HL-60 (cell line): Measurements from ENCODE around the gene AP4S1.
"Not testable (repeated sequence)": the region's sequence is repeated elsewhere in the genome, so short reads cannot be mapped to it uniquely, and the experiment has no call there.

Experiments used
- DNase-seq, 2 experiments: peaks; one replicate each; pipeline ENCODE4 v3.0.0-alpha.2; 2010 to 2020; ENCODE audit warnings: low read depth in 1 of 2, low spot score in 1 of 2
- H3K27ac ChIP-seq: fragments of 250-450 bp; sonication (Bioruptor Pico); replicated peaks from 2 replicates; pipeline ENCODE4 v1.5.1; 2020; ENCODE audit warnings: mild to moderate bottlenecking, moderate library complexity
- H3K27me3 ChIP-seq: fragments of 250-450 bp; sonication (Bioruptor Pico); 2 replicates; pipeline ENCODE4 v1.5.1; 2021; ENCODE audit warnings: mild to moderate bottlenecking, moderate library complexity; ENCODE audit not compliant: insufficient read depth, poor library complexity, severe bottlenecking
- H3K4me3 ChIP-seq: replicated peaks from 2 replicates; pipeline ENCODE4 v1.5.1; 2011; ENCODE audit warnings: mild to moderate bottlenecking, control low read depth, low read length; ENCODE audit not compliant: insufficient read depth
- GABPA ChIP-seq: IDR thresholded peaks from 2 replicates; pipeline ENCODE4 v1.6.1; 2012; ENCODE audit warnings: low read depth
- POLR2AphosphoS5 ChIP-seq: IDR thresholded peaks from 2 replicates; pipeline ENCODE4 v1.6.1; 2012; ENCODE audit warnings: low read depth
- SPI1 ChIP-seq: IDR thresholded peaks from 2 replicates; pipeline ENCODE4 v1.6.1; 2012; ENCODE audit warnings: low read depth, mild to moderate bottlenecking, borderline replicate concordance
- TF ChIP-seq, protein P1 (sequence below): IDR thresholded peaks from 2 replicates; pipeline ENCODE4 v1.6.1; 2012; ENCODE audit warnings: low read depth; ENCODE audit not compliant: insufficient replicate concordance
- TF ChIP-seq, protein P2 (sequence below): IDR thresholded peaks from one replicate; pipeline ENCODE4 v1.5.1; 2011; ENCODE audit warnings: low read length, control low read depth, inconsistent platforms; ENCODE audit not compliant: insufficient read depth

AP4S1 gene

DNA sequence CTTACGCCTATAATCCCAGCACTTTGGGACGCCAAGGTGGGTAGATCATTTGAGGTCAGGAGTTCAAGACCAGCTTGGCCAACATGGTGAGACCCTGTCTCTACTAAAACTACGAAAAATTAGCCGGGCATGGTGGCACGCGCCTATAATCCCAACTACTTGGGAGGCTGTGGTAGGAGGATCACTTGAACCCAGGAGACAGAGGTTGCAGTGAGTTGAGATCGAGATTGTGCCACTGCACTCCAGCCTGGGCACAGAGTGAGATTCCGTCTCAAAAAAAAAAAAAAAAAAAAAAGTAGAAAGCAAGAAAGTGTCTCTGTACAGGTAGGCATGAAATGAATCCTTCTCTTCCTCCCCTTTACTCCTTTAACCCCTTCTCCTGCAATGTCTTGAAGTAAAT is 70.4 kb downstream of the AP4S1 start:
- not testable (repeated sequence) for H3K27me3 ChIP-seq, H3K4me3 ChIP-seq, DNase-seq, H3K27ac ChIP-seq

DNA sequence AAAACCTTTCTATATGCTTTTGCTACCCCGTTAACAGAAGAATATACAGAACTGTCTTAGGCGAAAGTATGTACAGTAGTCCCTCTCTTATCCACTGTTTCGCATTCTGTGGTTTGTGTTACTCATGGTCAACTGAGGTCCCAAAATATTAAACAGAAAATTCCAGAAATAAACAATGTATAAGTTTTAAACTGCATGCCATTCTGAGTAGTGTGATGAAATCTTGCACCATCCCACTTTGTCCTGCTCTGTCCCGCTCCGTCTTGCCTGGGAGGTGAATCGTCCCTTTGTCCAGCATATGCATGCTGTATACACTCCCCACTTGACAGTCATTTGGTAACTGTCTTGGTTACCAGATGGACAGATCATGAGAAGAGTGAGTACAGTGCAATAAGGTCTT is 70.8 kb downstream of the AP4S1 start:
- TF ChIP-seq, protein P1, sequence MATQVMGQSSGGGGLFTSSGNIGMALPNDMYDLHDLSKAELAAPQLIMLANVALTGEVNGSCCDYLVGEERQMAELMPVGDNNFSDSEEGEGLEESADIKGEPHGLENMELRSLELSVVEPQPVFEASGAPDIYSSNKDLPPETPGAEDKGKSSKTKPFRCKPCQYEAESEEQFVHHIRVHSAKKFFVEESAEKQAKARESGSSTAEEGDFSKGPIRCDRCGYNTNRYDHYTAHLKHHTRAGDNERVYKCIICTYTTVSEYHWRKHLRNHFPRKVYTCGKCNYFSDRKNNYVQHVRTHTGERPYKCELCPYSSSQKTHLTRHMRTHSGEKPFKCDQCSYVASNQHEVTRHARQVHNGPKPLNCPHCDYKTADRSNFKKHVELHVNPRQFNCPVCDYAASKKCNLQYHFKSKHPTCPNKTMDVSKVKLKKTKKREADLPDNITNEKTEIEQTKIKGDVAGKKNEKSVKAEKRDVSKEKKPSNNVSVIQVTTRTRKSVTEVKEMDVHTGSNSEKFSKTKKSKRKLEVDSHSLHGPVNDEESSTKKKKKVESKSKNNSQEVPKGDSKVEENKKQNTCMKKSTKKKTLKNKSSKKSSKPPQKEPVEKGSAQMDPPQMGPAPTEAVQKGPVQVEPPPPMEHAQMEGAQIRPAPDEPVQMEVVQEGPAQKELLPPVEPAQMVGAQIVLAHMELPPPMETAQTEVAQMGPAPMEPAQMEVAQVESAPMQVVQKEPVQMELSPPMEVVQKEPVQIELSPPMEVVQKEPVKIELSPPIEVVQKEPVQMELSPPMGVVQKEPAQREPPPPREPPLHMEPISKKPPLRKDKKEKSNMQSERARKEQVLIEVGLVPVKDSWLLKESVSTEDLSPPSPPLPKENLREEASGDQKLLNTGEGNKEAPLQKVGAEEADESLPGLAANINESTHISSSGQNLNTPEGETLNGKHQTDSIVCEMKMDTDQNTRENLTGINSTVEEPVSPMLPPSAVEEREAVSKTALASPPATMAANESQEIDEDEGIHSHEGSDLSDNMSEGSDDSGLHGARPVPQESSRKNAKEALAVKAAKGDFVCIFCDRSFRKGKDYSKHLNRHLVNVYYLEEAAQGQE, result no peak
- TF ChIP-seq, protein P2, sequence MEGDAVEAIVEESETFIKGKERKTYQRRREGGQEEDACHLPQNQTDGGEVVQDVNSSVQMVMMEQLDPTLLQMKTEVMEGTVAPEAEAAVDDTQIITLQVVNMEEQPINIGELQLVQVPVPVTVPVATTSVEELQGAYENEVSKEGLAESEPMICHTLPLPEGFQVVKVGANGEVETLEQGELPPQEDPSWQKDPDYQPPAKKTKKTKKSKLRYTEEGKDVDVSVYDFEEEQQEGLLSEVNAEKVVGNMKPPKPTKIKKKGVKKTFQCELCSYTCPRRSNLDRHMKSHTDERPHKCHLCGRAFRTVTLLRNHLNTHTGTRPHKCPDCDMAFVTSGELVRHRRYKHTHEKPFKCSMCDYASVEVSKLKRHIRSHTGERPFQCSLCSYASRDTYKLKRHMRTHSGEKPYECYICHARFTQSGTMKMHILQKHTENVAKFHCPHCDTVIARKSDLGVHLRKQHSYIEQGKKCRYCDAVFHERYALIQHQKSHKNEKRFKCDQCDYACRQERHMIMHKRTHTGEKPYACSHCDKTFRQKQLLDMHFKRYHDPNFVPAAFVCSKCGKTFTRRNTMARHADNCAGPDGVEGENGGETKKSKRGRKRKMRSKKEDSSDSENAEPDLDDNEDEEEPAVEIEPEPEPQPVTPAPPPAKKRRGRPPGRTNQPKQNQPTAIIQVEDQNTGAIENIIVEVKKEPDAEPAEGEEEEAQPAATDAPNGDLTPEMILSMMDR, result no peak
- TF ChIP-seq GABPA, result no peak
- no peak for TF ChIP-seq POLR2AphosphoS5
- H3K27ac ChIP-seq, result no peak overlapping the region
- H3K27me3 ChIP-seq, result no peaks in the 10 kb centered on the region
- no peak for DNase-seq
- no peak overlapping the region for H3K4me3 ChIP-seq

DNA sequence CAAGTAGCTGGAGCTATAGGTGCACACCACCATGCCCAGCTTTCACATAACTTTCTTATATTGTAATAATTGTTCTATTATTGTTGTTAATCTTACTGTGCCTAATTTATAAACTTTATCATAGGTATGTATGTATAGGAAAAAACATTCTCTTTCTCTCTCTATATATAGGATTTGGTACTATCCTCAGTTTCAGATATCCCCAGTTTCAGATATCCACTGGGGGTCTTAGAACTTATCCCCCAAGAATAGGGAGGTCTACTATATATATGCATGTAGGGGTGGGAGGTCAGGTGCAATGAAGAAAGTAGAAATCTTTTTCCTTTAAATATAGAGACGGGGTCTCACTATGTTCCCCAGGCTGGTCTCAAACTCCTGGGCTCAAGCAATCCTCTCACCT is 71.6 kb downstream of the AP4S1 start:
- no peaks in the 10 kb centered on the region for H3K27me3 ChIP-seq
- no peak for DNase-seq
- no peak for TF ChIP-seq GABPA
- TF ChIP-seq, protein P1, result no peak
- no peak for TF ChIP-seq SPI1
- TF ChIP-seq POLR2AphosphoS5, result no peak
- TF ChIP-seq, protein P2, result no peak
- no peak overlapping the region for H3K4me3 ChIP-seq
- no peak overlapping the region for H3K27ac ChIP-seq

DNA sequence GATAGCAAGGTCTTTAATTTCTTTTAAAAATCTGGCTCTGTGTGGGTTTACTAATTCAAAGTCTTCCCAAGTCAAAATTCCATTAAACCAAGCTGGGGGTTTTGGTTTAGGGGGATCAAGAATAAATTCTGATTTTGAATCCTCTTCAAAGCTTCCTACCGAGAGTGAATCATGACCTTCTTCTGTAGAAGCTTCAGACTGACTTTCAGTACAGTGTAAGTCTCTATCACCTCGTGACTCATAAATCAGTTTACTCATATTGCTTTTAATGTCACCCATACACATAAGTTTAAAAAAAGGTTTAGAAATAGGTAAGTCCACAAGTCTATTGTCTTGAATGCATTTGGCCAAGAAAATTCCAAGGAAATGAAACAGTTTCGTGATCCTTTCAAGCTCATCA is 81.3 kb downstream of the AP4S1 start:
- no peak for TF ChIP-seq POLR2AphosphoS5
- no peak for TF ChIP-seq SPI1
- Histone ChIP-seq H3K4me3 (no peak overlapping the region), H3K27me3 (no peaks in the 10 kb centered on the region), H3K27ac (no peak overlapping the region)
- DNase-seq, result no peak

DNA sequence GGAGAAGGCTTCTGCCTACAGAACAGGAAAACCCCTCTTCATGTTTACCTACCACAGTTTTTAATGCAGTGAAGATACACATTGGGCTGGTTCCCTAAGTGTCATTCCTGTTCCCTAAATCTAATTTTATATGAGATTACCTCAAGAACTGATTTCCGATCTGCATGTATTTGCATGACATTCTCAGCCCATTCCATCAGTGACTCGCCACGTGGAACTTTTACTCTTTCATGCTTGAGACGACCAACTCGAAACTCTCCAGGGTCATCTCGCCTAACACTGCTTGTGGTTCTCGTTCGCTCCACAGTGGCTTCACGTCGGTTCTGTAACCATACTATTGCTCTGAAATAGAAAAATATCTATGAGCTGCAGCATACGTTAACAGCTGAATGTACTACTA is 83.8 kb downstream of the AP4S1 start:
- H3K4me3 ChIP-seq, result no peak overlapping the region
- H3K27ac ChIP-seq, result no peak overlapping the region
- DNase-seq, result no peak
- H3K27me3 ChIP-seq, result no peaks in the 10 kb centered on the region
- no peak for TF ChIP-seq SPI1
- TF ChIP-seq GABPA, result no peak
- no peak for TF ChIP-seq POLR2AphosphoS5
- TF ChIP-seq, protein P2, result no peak
- TF ChIP-seq, protein P1, result no peak
